Sigmoid colon (tissue), 4 donors: ENCODE measurements around the gene LATS2.

ENCODE experiments used
- POLR2A ChIP-seq, 2 donors: fragments of 450-650 bp; IDR thresholded peaks; one replicate each; pipeline ENCODE4 v1.6.1; 2016; ENCODE audit warnings: antibody characterized with exemption in 2 of 2, mild to moderate bottlenecking in 2 of 2, moderate library complexity in 2 of 2
- POLR2AphosphoS5 ChIP-seq, 4 donors: sonication (generic); formaldehyde crosslinking; IDR thresholded peaks; one replicate each; pipeline ENCODE4 v1.6.1; 2017; ENCODE audit warnings: antibody characterized with exemption in 4 of 4

DNA sequence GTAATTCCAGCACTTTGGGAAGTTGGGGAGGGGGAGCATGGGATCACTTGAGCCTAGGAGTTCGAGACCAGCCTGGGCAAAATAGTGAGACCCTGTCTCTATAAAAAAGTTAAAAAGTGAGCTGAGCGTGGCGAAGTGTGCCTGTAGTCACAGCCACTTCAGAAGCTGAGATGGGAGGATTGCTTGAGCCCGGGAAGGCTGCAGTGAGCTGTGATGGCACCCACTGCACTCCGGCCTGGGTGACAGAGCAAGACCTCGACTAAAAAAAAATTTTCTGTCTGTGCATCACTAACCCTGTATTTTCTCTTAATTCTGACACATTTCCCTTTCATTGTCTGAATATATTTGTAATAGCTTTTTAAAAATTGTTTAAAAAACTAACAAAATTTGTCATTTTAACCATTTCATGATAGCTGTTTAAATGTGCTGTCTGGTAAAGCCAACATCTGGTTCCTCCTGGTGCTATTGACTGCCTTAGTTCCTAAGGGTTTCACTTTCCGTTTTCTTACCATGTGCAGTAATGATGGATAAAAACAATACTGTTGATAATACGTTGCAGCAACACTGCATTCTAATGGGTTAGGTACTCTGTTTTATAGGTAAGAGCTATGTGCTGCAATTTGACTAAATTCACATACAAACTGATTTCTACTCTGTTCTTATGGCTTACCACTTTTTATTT, 29.7 kb downstream of the LATS2 start:
- TF ChIP-seq POLR2A (IDR thresholded peaks at IDR 0.05), result no peak
- no peak for TF ChIP-seq POLR2AphosphoS5 (IDR thresholded peaks at IDR 0.05)
